ENCODE results near the gene ILKAP. TPM values are rescaled to one million over a fixed set of nuclear protein-coding genes. Genes with fewer than 3 reads are reported as not detected.

ILKAP gene
- total and polyA plus RNA-seq, 2 experiments from 2014 or later = 11.9 to 35.0 TPM

DNA sequence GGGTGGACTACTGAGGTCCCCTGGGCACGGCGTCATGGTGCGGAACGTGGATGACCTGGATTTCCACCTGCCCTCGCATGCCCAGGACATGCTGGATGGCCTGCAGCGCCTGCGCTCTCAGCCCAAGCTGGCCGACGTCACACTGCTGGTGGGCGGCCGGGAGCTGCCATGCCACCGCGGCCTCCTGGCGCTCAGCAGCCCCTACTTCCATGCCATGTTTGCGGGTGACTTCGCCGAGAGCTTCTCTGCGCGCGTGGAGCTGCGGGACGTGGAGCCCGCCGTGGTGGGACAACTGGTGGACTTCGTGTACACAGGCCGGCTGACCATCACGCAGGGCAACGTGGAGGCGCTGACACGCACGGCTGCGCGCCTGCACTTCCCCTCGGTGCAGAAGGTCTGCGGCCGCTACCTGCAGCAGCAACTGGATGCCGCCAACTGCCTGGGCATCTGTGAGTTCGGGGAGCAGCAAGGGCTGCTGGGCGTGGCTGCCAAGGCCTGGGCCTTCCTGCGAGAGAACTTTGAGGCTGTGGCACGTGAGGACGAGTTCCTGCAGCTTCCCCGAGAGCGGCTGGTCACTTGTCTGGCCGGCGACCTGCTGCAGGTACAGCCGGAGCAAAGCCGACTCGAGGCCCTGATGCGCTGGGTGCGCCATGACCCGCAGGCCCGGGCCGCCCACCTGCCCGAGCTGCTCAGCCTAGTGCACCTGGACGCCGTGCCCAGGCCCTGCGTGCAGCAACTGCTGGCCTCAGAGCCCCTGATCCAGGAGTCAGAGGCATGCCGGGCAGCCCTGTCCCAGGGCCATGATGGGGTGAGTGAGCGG is 62.6 kb downstream of the ILKAP start:
- WGBS, 2 experiments (ENCODE audit: low coverage in 1 of 2, low lambda C conversion rate in 2 of 2, missing lambda C conversion rate in 2 of 2) = 95 to 96% methylated on average over 49 to 50 of the region's 60 CpGs
- Histone ChIP-seq H3K79me2 (ENCODE audit: insufficient read depth) (no peaks in the 10 kb centered on the region), H3K9me2 (ENCODE audit: insufficient read depth) (no peaks in the 10 kb centered on the region), H4K20me1 (ENCODE audit: insufficient read depth) (no peaks in the 10 kb centered on the region), H3K9ac (no peak overlapping the region), H3K4me2 (ENCODE audit: unreplicated experiment) (no peak overlapping the region), H3K27ac (no peak overlapping the region), H3K36me3 (ENCODE audit: low read depth) (no peaks in the 10 kb centered on the region), H3K4me3 (no peak overlapping the region), H3F3A (ENCODE audit: insufficient read depth) (no peaks in the 10 kb centered on the region), H3K4me1 (ENCODE audit: insufficient read depth) (peaks cover 15% of the 10 kb centered on the region), H2AFZ (no peak overlapping the region), H3K9me3 (ENCODE audit: low read depth) (no peaks in the 10 kb centered on the region), H3K27me3 (replicated peaks; ENCODE audit: insufficient read depth) (no peaks in the 10 kb centered on the region)
- no peak for DNase-seq
- in situ Hi-C loops (cut with MboI) = no loop called here
- TF ChIP-seq EZH2 (IDR thresholded peaks at IDR 0.05; ENCODE audit: insufficient read depth, poor library complexity, severe bottlenecking) (no peak), EZH2phosphoT487 (IDR thresholded peaks at IDR 0.05; ENCODE audit: insufficient read depth, low read depth) (no peak)

DNA sequence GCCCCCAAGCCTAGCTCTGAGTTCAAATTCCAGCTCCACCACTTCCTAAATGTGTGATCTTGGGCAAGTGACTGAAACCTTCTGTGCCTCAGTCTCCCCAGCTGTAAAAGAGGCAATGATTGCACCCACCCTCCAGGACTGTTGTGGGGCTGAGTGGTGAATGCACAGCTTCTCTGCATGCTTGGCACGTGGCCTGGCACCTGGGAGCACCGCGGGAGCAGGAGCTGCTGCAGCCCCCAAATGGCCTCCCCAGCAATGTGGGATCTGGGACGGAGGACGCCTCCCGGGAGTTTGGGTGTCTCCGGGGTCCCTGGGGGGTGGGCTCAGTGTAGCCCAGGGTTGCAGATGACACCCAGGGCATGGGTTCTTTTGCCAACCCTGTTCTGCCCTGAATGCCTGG is 63.5 kb downstream of the ILKAP start:
- Histone ChIP-seq H3K9me2 (ENCODE audit: insufficient read depth) (no peaks in the 10 kb centered on the region), H4K20me1 (ENCODE audit: insufficient read depth) (no peaks in the 10 kb centered on the region), H3K4me3 (no peak overlapping the region), H3K79me2 (ENCODE audit: insufficient read depth) (no peaks in the 10 kb centered on the region), H3K9me3 (ENCODE audit: low read depth) (no peaks in the 10 kb centered on the region), H3K27me3 (replicated peaks; ENCODE audit: insufficient read depth) (no peaks in the 10 kb centered on the region), H3K27ac (no peak overlapping the region), H3K9ac (no peak overlapping the region), H3K36me3 (ENCODE audit: low read depth) (no peaks in the 10 kb centered on the region), H3K4me1 (ENCODE audit: insufficient read depth) (peaks cover 15% of the 10 kb centered on the region), H3K4me2 (ENCODE audit: unreplicated experiment) (no peak overlapping the region), H3F3A (ENCODE audit: insufficient read depth) (no peaks in the 10 kb centered on the region), H2AFZ (no peak overlapping the region)
- no peak for DNase-seq
- TF ChIP-seq EZH2 (IDR thresholded peaks at IDR 0.05; ENCODE audit: insufficient read depth, poor library complexity, severe bottlenecking) (no peak), EZH2phosphoT487 (IDR thresholded peaks at IDR 0.05; ENCODE audit: insufficient read depth, low read depth) (no peak)
- WGBS, 2 experiments (ENCODE audit: low coverage in 1 of 2, low lambda C conversion rate in 2 of 2, missing lambda C conversion rate in 2 of 2) = 72 to 75% methylated on average over 7 of the region's 7 CpGs
- in situ Hi-C loops (cut with MboI) = no loop called here

DNA sequence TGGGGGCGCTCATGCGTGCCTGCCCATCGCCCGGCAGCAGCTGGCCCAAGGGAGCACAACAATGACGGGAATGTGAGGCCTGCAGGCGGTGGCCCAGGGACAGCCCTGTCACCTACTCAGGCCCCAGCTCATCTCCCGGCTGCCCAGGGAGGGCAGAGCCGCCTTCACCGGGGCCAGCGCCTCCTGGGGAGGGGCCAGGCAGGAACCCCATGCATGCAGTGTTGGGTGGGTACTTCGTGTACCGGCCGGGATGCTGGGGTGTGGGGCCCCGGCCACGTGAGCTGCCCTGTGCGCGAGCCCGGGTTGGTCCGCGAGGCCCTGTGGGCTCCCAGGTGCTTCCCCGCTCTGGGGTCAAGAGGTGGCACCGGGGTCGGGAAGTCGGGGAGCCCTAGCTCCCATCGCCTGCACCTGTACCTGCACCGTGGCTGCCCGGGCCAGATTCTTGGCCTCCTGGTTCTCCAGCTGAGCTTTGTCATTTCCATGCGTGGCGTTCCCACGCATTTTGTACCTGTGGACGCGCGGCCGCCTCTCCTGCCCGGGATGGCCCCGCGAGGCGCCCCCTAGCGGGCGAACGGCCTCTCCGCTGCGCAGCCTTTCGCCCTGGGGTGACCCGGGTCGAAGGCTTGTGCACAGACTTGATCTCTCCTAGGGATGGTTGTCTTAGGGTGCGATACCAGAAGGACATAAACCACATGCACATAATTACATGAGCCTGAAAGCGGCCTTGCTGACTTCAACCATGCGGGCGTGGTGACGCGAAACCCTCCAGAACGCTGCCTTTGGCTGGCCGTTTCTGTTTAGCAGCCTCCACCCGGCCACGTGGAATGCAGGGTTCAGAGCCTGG is 64.1 kb downstream of the ILKAP start:
- DNase-seq = no peak
- in situ Hi-C loops (cut with MboI) = no loop called here
- Histone ChIP-seq H4K20me1 (ENCODE audit: insufficient read depth) (no peaks in the 10 kb centered on the region), H3K9me3 (ENCODE audit: low read depth) (no peaks in the 10 kb centered on the region), H3K4me2 (ENCODE audit: unreplicated experiment) (no peak overlapping the region), H3K27me3 (replicated peaks; ENCODE audit: insufficient read depth) (no peaks in the 10 kb centered on the region), H3K79me2 (ENCODE audit: insufficient read depth) (no peaks in the 10 kb centered on the region), H3K36me3 (ENCODE audit: low read depth) (no peaks in the 10 kb centered on the region), H3K4me3 (no peak overlapping the region), H3K9ac (no peak overlapping the region), H3F3A (ENCODE audit: insufficient read depth) (no peaks in the 10 kb centered on the region), H3K9me2 (ENCODE audit: insufficient read depth) (no peaks in the 10 kb centered on the region), H3K27ac (no peak overlapping the region), H2AFZ (no peak overlapping the region), H3K4me1 (ENCODE audit: insufficient read depth) (peaks cover 15% of the 10 kb centered on the region)
- 68 to 72% methylated on average over 46 to 49 of the region's 56 CpGs for WGBS, 2 experiments (ENCODE audit: low coverage in 1 of 2, low lambda C conversion rate in 2 of 2, missing lambda C conversion rate in 2 of 2)
- TF ChIP-seq EZH2 (IDR thresholded peaks at IDR 0.05; ENCODE audit: insufficient read depth, poor library complexity, severe bottlenecking) (no peak), EZH2phosphoT487 (IDR thresholded peaks at IDR 0.05; ENCODE audit: insufficient read depth, low read depth) (no peak)

- no peak within 1 kb of the TSS for H3K4me2 ChIP-seq (ENCODE audit: unreplicated experiment)
- WGBS, 2 experiments (ENCODE audit: low coverage in 1 of 2, low lambda C conversion rate in 2 of 2, missing lambda C conversion rate in 2 of 2) = 69 to 71% methylated on average over 18 to 21 of the region's 22 CpGs
- H3K4me1 ChIP-seq (ENCODE audit: insufficient read depth) = peaks cover 9% of the 10 kb centered on the region
- DNase-seq = no peak
- no peaks in the 10 kb centered on the region for H4K20me1 ChIP-seq (ENCODE audit: insufficient read depth)
- in situ Hi-C loops (cut with MboI) = no loop called here
- H3K9me2 ChIP-seq (ENCODE audit: insufficient read depth) = no peaks in the 10 kb centered on the region
- no peaks in the 10 kb centered on the region for H3F3A ChIP-seq (ENCODE audit: insufficient read depth)
- H2AFZ ChIP-seq = no peak within 1 kb of the TSS
- H3K79me2 ChIP-seq (ENCODE audit: insufficient read depth) = no peaks in the 10 kb centered on the region
- no peaks in the 10 kb centered on the region for H3K9me3 ChIP-seq (ENCODE audit: low read depth)
- H3K4me3 ChIP-seq = no peak within 1 kb of the TSS
- TF ChIP-seq EZH2phosphoT487 (IDR thresholded peaks at IDR 0.05; ENCODE audit: insufficient read depth, low read depth) (no peak), EZH2 (IDR thresholded peaks at IDR 0.05; ENCODE audit: insufficient read depth, poor library complexity, severe bottlenecking) (no peak)
- no peak within 1 kb of the TSS for H3K27ac ChIP-seq
- H3K27me3 ChIP-seq (replicated peaks; ENCODE audit: insufficient read depth) = no peaks in the 10 kb centered on the region
- no peaks in the 10 kb centered on the region for H3K36me3 ChIP-seq (ENCODE audit: low read depth)
- no peak within 1 kb of the TSS for H3K9ac ChIP-seq
These were observed 64.9 kb downstream of the ILKAP start, which contains the start of gene KLHL30 for GRCh38 chr2:238138331-238139195. Gene KLHL30 (plus strand): TSS chr2:238138668. CDS start chr2:238140755, 2,087 bp downstream.

Measured in GM23248 (cell line).